GM21447 (cell line): ENCODE results near the gene KIF26B.

Experiments used
- ATAC-seq: cut with Tn5 transposase; IDR thresholded peaks from one replicate; pipeline ENCODE4 v1.9.1; 2021; ENCODE audit not compliant: unreplicated experiment

KIF26B gene

GRCh38 chr1:245409341-245410195 is 254.8 kb downstream of the KIF26B start:
- no peak for ATAC-seq

- no peak for ATAC-seq
These were observed 256.7 kb downstream of the KIF26B start for GRCh38 chr1:245411245-245412036.

- no peak for ATAC-seq
These were observed 257.5 kb downstream of the KIF26B start for GRCh38 chr1:245412306-245412705.

- no peak for ATAC-seq
These were observed 262.0 kb downstream of the KIF26B start for GRCh38 chr1:245416781-245417180.

GRCh38 chr1:245418077-245418476 is 263.3 kb downstream of the KIF26B start:
- ATAC-seq = no peak

- no peak for ATAC-seq
These were observed 264.7 kb downstream of the KIF26B start for GRCh38 chr1:245419461-245419978.

GRCh38 chr1:245419989-245420388 is 265.2 kb downstream of the KIF26B start:
- ATAC-seq = no peak

- ATAC-seq = no peak
These were observed 266.1 kb downstream of the KIF26B start for GRCh38 chr1:245420926-245421325.

- no peak for ATAC-seq
These were observed 273.9 kb downstream of the KIF26B start for GRCh38 chr1:245428681-245429080.

GRCh38 chr1:245431706-245432105 is 276.9 kb downstream of the KIF26B start:
- no peak for ATAC-seq

- ATAC-seq = no peak
These were observed 277.6 kb downstream of the KIF26B start for GRCh38 chr1:245432228-245432875.

- no peak for ATAC-seq
These were observed 278.8 kb downstream of the KIF26B start for GRCh38 chr1:245433561-245433960.

- no peak for ATAC-seq
These were observed 279.5 kb downstream of the KIF26B start for GRCh38 chr1:245434280-245434679.

GRCh38 chr1:245436407-245436806 is 281.6 kb downstream of the KIF26B start:
- ATAC-seq = no peak

- no peak for ATAC-seq
These were observed 282.7 kb downstream of the KIF26B start for GRCh38 chr1:245437369-245438062.

GRCh38 chr1:245440922-245441321 is 286.1 kb downstream of the KIF26B start:
- ATAC-seq = no peak

- no peak for ATAC-seq
These were observed 286.9 kb downstream of the KIF26B start for GRCh38 chr1:245441689-245442088.

- no peak for ATAC-seq
These were observed 289.5 kb downstream of the KIF26B start for GRCh38 chr1:245444147-245444828.

- no peak for ATAC-seq
These were observed 290.2 kb downstream of the KIF26B start for GRCh38 chr1:245444945-245445344.

GRCh38 chr1:245448531-245448930 is 293.7 kb downstream of the KIF26B start:
- no peak for ATAC-seq
